ENCODE measurements around the gene GUK1.
"Not testable (repeated sequence)": the region's sequence is repeated elsewhere in the genome, so short reads cannot be mapped to it uniquely, and the experiment has no call there.

The GUK1 gene

GRCh38 chr1:228164561-228165371 lies 24.7 kb downstream of the GUK1 start:
- DNase-seq = no peak

DNA sequence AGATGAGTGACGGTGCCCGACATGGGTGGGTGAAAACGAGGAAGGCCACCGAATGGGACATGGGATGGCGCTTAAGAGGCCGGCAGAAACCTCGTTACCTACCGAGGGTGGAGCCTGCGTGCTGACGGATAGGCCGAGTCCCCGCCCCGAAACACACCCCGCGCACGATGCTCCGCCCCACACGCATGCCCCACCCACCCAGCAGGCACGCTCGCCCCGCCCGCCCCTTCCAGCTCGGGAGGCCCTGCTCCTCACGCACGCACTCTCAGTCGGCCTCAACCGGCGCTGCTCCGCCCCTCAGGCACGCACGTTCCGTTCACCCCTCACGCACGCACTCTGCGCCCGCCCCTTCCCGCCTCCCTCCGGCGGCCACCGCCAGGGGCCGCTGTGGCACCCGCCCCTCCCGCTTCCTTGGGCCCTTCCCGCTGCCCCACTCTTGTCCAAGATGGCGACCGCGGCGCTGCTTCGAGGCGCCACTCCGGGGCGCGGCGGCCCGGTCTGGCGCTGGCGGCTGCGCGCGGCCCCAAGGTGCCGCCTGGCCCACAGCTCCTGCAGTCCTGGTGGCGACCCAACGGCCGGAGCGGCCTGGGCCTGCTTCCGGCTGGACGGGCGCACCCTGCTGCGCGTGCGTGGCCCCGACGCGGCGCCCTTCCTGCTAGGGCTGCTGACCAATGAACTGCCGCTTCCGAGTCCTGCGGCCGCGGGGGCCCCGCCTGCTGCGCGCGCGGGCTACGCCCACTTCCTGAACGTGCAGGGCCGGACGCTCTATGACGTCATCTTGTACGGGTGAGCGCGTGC lies 25.5 kb downstream of the GUK1 start, which contains the start of gene IBA57:
Gene IBA57, plus strand, starts transcription at position 433 of the 798 bp plus-strand sequence. Its CDS starts 13 bp downstream, at position 446.
- DNase-seq = peak; percentile 99 to 100

GRCh38 chr1:228166170-228166936 lies 26.3 kb downstream of the GUK1 start:
- peak; percentile 38 to 49 for DNase-seq

DNA sequence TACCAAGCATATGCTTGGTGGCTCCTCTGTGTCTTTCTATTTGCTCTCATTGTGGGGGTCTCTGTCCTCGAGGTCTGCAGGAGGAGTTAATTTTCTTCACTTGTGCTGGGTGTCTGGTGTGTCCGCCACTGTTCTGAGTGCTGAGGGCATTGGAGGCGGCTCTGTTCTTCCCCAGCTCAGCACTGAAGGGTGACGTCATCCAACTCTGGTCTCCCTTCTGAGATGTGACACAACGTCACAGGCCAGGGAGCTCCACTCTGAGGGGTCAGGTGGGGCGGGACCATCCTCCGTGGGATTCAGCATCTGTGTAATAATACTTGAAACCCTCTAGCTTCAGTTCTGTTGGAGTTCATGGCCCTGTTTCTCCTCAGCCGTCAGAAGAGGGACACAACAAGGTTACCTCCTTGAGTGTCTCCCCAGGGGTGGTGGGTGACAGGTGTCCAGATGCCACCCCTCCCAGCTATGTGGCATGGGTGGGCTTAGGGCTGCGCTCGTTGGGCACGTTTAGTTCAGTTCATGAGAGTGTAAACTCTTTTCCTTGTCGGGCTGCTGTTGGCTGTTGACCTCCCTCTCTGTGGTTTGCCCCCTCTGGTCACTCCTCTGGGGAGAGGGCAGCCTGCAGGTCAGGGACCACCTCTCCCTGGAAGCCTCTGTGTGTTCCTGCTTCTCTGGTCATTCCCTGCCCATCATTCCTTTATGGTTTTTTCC lies 28.6 kb downstream of the GUK1 start:
- no peak for DNase-seq

DNA sequence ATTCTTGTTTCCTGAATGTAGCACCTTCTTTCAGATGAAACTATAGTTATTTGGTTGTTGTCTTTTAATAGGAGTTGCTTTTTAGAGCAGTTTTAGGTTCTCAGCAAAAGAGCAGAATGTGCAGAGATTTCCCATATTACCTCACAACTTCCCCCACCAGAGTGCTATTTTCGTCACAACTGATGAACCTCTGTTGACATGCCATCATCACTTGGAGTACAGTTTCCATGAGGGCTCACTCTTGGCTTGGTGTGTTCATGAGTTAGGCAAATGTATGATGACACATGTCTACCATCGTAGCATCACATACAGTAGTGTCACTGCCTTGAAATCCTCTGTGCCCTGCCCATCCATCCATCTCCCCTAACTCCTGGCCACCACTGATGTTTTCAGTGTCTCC lies 29.3 kb downstream of the GUK1 start:
- no peak for DNase-seq

DNA sequence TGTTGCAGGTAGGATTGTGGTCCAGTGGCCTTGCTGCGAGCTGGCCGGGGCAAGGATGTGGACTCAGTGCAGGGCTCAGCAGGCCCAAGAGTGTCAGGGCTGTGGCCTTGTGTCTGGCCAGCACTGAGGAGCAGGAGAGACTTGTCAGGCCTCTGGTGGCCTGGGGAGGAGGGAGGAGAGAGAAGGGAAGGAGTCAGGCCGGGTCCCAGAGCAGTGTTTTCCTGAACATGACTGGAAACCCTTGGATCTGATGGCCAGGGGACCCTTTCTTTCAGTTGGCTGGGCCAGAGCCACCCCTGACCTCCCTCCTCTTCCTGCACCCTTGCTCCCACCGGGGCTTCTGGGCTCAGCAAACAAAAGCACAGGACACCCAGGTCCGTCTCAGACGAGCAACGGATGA lies 30.6 kb downstream of the GUK1 start:
- no peak for DNase-seq

- DNase-seq = no peak
Observed at GRCh38 chr1:228171221-228171891, 31.3 kb downstream of the GUK1 start.

DNA sequence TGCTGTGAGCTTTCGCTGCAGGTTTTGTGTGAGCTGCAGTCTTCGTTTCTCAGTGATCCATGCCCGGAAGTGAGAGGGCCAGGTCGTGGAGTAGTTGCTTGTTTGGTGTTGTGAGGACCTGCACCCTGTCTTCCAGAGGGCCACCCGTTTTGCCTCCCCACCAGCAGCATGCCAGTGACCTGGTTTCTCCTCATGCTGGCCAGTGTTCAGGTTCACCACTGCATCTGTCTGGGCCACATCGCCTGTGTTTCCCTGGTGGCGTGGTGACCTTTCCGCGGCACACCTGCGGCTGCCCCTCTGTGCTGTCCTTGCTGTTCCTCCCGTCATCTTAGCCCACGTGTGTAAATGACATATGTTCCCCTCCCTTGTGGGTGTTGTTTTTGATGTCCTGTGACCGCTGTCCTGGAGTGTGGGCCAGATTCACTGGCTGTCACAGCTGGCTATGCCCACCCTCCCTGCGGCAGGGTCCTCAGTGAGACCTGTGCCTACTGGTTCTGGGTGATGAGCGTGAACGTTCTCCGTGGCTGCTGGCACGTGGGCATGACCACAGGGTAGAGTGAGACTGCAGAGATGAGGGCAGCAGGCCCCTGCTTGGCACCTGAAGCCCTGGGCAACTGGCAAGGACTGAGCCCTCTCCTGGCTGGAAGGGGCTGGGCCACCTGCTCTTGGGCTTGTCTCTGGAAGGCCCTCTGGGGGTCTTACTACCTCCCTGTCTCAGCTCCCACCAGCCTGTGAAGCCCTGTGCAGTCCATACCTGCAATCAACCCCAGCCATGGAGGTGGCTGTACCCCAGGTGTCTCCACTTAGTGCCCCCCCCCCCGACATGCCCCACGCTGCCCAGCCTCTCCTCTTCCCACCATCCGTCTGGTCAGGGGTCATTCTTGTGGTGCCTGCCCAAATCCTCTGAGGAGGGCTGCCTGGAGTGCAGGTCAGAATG lies 32.8 kb downstream of the GUK1 start:
- DNase-seq = no peak

- not testable (repeated sequence) for DNase-seq
Observed at GRCh38 chr1:228173528-228174481, 33.7 kb downstream of the GUK1 start.

GRCh38 chr1:228174482-228175315 lies 34.6 kb downstream of the GUK1 start:
- no peak for DNase-seq

- DNase-seq = no peak
Observed at GRCh38 chr1:228175316-228176023, 35.4 kb downstream of the GUK1 start.

DNA sequence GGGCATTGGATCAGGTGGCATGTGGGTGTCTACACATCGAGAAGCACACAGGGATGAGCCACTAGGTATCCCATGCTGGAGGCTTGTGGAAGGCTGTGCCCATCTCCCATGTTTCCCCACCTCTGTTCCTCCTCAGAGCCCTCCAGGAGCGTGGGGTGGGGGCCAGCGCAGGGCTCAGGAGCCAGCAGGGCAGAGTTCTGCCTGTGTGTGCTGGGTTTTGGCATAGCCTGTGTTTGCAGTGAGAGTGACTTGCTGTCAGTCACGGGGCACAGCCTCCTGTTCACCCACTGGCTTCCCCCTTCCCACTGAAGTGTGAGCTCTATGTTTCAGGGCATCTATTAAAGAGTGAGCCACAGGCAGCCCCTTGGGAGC lies 35.9 kb downstream of the GUK1 start:
- DNase-seq = no peak

DNA sequence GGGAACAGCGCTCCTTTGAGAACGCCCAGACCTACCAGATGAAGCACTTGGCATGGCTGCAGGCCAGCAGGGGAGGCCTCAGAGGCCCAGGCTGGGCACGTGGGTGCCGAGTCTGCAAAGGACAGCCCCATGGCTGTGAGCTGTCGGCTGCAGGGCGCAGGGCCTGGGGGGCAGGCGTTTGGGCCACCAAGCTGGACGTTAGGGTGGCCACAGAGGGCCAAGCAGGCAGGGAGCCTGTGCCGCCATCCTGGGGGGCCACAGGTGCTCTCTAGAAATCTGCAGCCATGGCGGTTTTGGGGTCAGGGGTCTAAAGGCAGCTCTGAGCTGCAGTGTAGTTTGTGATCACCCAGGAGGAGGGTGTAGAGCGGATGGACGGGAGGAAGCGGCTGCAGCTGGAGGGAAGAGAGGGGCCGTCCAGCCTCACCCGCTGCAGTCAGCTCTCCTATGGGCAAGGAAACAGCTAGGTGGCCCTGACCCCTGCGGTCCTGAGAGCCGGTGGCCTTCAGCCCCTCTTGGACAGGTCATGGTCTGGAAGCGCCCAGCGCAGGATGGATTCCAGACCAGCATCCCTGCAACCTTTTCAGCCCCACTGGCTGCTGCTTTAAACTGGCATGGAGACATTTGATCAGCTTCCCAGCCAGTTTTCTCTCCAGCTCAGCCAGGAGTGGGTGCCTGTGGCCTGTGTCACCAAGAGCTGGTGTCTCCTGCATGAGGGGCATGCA lies 36.5 kb downstream of the GUK1 start:
- no peak for DNase-seq

- DNase-seq = no peak
Observed at GRCh38 chr1:228177183-228177475, 37.0 kb downstream of the GUK1 start.

DNA sequence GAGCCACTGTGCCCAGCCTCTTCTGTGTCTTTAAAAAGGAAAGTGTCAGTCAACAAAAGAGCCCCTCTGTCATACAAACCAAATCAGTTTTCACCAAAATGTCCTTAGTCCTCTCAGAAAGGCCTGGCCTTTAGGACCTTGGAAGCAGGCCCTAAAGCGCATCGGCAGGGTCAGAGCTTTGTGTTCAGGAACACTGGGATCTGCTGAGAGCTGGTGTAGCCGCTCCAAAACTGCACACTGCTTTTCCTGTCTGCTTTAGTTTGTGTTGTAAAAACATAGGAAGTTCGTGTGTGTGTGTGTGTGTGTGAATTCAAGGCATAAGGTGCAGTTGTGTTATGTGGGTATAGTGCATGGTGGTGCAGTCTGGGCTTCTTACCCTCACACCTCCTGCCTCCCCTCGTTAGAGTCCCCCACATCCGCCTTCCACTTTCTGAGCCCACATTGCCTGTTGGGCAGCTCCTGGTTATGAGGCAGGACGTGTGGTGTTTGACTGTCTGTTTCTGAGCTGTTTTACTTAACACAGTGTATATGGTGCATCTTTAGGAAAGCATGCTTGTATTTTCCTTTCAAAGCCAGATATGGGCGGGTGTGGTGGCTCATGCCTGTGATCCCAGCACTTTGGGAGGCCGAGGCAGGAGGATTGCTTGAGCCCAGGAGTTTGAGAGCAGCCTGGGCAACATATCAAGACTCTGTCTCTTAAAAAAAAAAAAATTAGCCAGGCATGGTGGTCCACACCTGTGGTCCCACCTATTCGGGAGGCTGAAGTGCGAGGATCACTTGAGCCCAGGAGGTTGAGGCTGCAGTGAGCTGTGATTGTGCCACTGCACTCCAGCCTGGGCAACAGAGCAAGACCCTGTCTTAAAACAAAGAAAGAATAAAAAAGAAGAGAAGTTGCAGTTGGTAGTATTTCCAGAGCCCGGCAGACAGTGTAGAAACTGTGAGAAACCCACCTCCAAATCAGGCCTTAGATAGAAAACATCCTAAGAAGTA lies 37.9 kb downstream of the GUK1 start:
- DNase-seq = no peak
